K562 (cell line): ENCODE results near the gene PALLD. TPM values are rescaled to one million over a fixed set of nuclear protein-coding genes. Genes with fewer than 3 reads are reported as not detected.

ENCODE experiments used
- ATAC-seq: fragments of 200-7000 bp; cut with Tn5 transposase; 3 replicates; pipeline ENCODE4 v1.9.1; 2020; ENCODE audit warnings: moderate library complexity
- BruUV-seq: library from RNA; stranded (reverse); fragments of 400-500 nt; replicated peaks from 2 replicates; lab custom pipeline; 2021; lab: Mats Ljungman, UMichigan
- CTCF ChIA-PET: fragments of 300-600 bp; formaldehyde crosslinking; extraction: SDS; loops from one replicate; lab custom pipeline; 2021; ENCODE audit warnings: low intra/inter-chr PET ratio; lab: Yijun Ruan, JAX
- POLR2A ChIA-PET: fragments of 300-600, 350-650 bp; sonication (Branson Sonifier 250); formaldehyde crosslinking; extraction: SDS; loops from one replicate; lab custom pipeline; 2021; ENCODE audit warnings: antibody characterized with exemption, inconsistent platforms; lab: Yijun Ruan, JAX
- DNase-seq, 4 experiments: peaks; one replicate each; pipeline versions ENCODE4 v3.0.0 to v3.0.0-alpha.2; 2011 to 2018; ENCODE audit warnings: low spot score in 3 of 4, mixed read lengths in 3 of 4; ENCODE audit errors: extremely low read depth in 1 of 4
- FAIRE-seq: peaks from 2 replicates; lab custom pipeline; 2011; peaks lifted over from hg19 to GRCh38; lab: Jason Lieb, UNC
- H2AFZ ChIP-seq: 2 replicates; pipeline ENCODE4 v1.6.0; 2011; ENCODE audit warnings: low read depth, low read length, control low read depth, inconsistent platforms
- H3K27ac ChIP-seq: fragments of 200-600 bp; 3 replicates; pipeline ENCODE4 v1.8.0; 2011; ENCODE audit warnings: low read depth, mild to moderate bottlenecking, control low read depth, inconsistent platforms, low read length, moderate library complexity, mixed read lengths; ENCODE audit errors: extremely low read depth
- H3K27me3 ChIP-seq, 2 experiments: fragments of 300-600 bp in 1 of 2; 2 replicates in 1 of 2; 3 replicates in 1 of 2; pipeline versions ENCODE4 v1.6.0 to v1.8.0; 2011; ENCODE audit warnings: inconsistent platforms in 2 of 2, low read length in 2 of 2, mild to moderate bottlenecking in 1 of 2, mixed read lengths in 1 of 2, moderate library complexity in 1 of 2; ENCODE audit not compliant: control insufficient read depth in 2 of 2, insufficient read depth in 2 of 2
- H3K36me3 ChIP-seq: fragments of 300-600 bp; 3 replicates; pipeline ENCODE4 v1.8.0; 2011; ENCODE audit warnings: mild to moderate bottlenecking, low read length, inconsistent platforms; ENCODE audit not compliant: control insufficient read depth, insufficient read depth
- H3K4me1 ChIP-seq, 2 experiments: fragments of 200-600 bp in 1 of 2; replicated peaks in 1 of 2; 2 replicates in 1 of 2; 3 replicates in 1 of 2; pipeline versions ENCODE4 v1.5.1 to v1.8.0; 2011; ENCODE audit warnings: inconsistent platforms in 2 of 2, low read length in 2 of 2, mild to moderate bottlenecking in 1 of 2, mixed read lengths in 1 of 2, moderate library complexity in 1 of 2; ENCODE audit not compliant: control insufficient read depth in 2 of 2, insufficient read depth in 2 of 2
- H3K4me2 ChIP-seq: 2 replicates; pipeline ENCODE4 v1.6.1; 2011; ENCODE audit warnings: low read length, control low read depth, inconsistent platforms, mixed read lengths; ENCODE audit not compliant: insufficient read depth
- H3K4me3 ChIP-seq: fragments of 200-600 bp; sonication (generic), shearing (Covaris generic); 2 replicates; pipeline ENCODE4 v1.5.1; 2016; ENCODE audit warnings: control low read depth, inconsistent platforms
- H3K79me2 ChIP-seq: fragments of 200-600 bp; 3 replicates; pipeline ENCODE4 v1.8.0; 2011; ENCODE audit warnings: low read length, inconsistent platforms; ENCODE audit not compliant: control insufficient read depth, insufficient read depth
- H3K9ac ChIP-seq, 2 experiments: 2 replicates each; pipeline versions ENCODE4 v1.6.0 to v1.6.1; 2011; ENCODE audit warnings: low read depth in 2 of 2, low read length in 2 of 2, control low read depth in 1 of 2, inconsistent platforms in 1 of 2, mild to moderate bottlenecking in 1 of 2, mixed read lengths in 1 of 2; ENCODE audit not compliant: insufficient read depth in 1 of 2
- H3K9me1 ChIP-seq: one replicate; pipeline ENCODE4 v1.6.0; 2011; ENCODE audit warnings: inconsistent platforms, mild to moderate bottlenecking, low read length, moderate library complexity; ENCODE audit not compliant: control insufficient read depth, insufficient read depth
- H3K9me3 ChIP-seq: replicated peaks from 2 replicates; pipeline ENCODE4 v1.5.1; 2011; ENCODE audit warnings: low read depth, low read length, inconsistent platforms; ENCODE audit not compliant: control insufficient read depth, insufficient read depth
- H4K20me1 ChIP-seq: replicated peaks from 2 replicates; pipeline ENCODE4 v1.6.1; 2011; ENCODE audit warnings: low read length, inconsistent platforms, mixed read lengths; ENCODE audit not compliant: control insufficient read depth, insufficient read depth
- FOXM1 ChIP-seq, 2 experiments: fragments of 450-650 bp in 1 of 2; sonication (generic) in 1 of 2; formaldehyde crosslinking in 1 of 2; IDR thresholded peaks; 2 replicates each; pipeline versions ENCODE4 v1.6.1 to v1.9.0; 2017 to 2022; ENCODE audit warnings: low read depth in 2 of 2, mild to moderate bottlenecking in 2 of 2, missing genetic modification reagents in 1 of 2, moderate library complexity in 1 of 2
- GABPB1 ChIP-seq: sonication (generic); formaldehyde crosslinking; IDR thresholded peaks from 2 replicates; pipeline ENCODE4 v1.8.0; 2022; ENCODE audit warnings: mild to moderate bottlenecking, missing genetic modification reagents
- LCOR ChIP-seq: sonication (generic); formaldehyde crosslinking; IDR thresholded peaks from 2 replicates; pipeline ENCODE4 v1.8.0; 2022; ENCODE audit warnings: mild to moderate bottlenecking, missing genetic modification reagents
- MAFF ChIP-seq: IDR thresholded peaks from 2 replicates; pipeline ENCODE4 v1.6.1; 2012; ENCODE audit warnings: low read length, improper control_type of control experiment
- MAFK ChIP-seq: IDR thresholded peaks from 2 replicates; pipeline ENCODE4 v1.6.1; 2011; ENCODE audit warnings: low read length, improper control_type of control experiment
- NBN ChIP-seq: fragments of 450-650 bp; IDR thresholded peaks from 2 replicates; pipeline ENCODE4 v1.6.1; 2016; ENCODE audit warnings: low read depth, mild to moderate bottlenecking
- SREBF2 ChIP-seq: sonication (generic); formaldehyde crosslinking; IDR thresholded peaks from 2 replicates; pipeline ENCODE4 v1.4.0; 2020; ENCODE audit warnings: mild to moderate bottlenecking, missing genetic modification reagents
- SUPT5H ChIP-seq: fragments of 450-650 bp; IDR thresholded peaks from 2 replicates; pipeline ENCODE4 v1.6.1; 2016
- TBL1XR1 ChIP-seq, 2 experiments: IDR thresholded peaks; 2 replicates each; pipeline ENCODE4 v1.6.1; 2012; ENCODE audit warnings: improper control_type of control experiment in 2 of 2, low read length in 2 of 2, mild to moderate bottlenecking in 1 of 2
- ZNF175 ChIP-seq: fragments of 200-800 bp; sonication (Bioruptor generic); IDR thresholded peaks from 2 replicates; pipeline ENCODE4 v1.6.1; 2016; ENCODE audit warnings: low read depth, mild to moderate bottlenecking, missing genetic modification characterization, missing compliant biosample characterization
- ZNF184 ChIP-seq: sonication (generic); formaldehyde crosslinking; IDR thresholded peaks from 2 replicates; pipeline ENCODE4 v1.5.0; 2020; ENCODE audit warnings: missing genetic modification reagents
- ZNF316 ChIP-seq: fragments of 450-650 bp; IDR thresholded peaks from 2 replicates; pipeline ENCODE4 v1.6.1; 2016
- ZNF696 ChIP-seq: fragments of 250-450 bp; sonication (Bioruptor Pico); conservative IDR thresholded peaks from 2 replicates; pipeline ENCODE4 v1.4.0; 2020; ENCODE audit warnings: mild to moderate bottlenecking, moderate library complexity
- WGBS: fragments of 100-300 bp; shearing (Covaris generic); methylation state at CpG from one replicate; pipeline ENCODE4 v1.1.6; 2016; ENCODE audit warnings: low coverage, mixed read lengths; ENCODE audit not compliant: insufficient coverage; ENCODE audit errors: missing lambda C conversion rate; 5-methylcytosine and 5-hydroxymethylcytosine counted together
- in situ Hi-C: fragments of 300-500 bp; cut with MboI; formaldehyde crosslinking; loops from 4 replicates; pipeline ENCODE4 v1.15.0; 2018; ENCODE audit warnings: inconsistent platforms, mixed read lengths
- intact Hi-C: fragments of 100-400 bp; cut with micrococcal nuclease; formaldehyde crosslinking; loops from 2 replicates; pipeline ENCODE4 v1.14.2; 2022
- polyA plus RNA-seq, 8 experiments: library from polyadenylated mRNA; depleted of rRNA in 4 of 8; stranded (reverse) in 5 of 8; unstranded in 3 of 8; fragments of >200 nt; fragmentation: Nextera tagmentation in 2 of 8; fragmentation: Illumina TruSeq in 1 of 8; extraction: Ambion mirVana in 2 of 8; extraction: Trizol in 1 of 8; gene quantifications; 2 replicates each; pipeline versions ENCODE4 v1.2.1 to v1.2.3, GENCODE V29; 2011 to 2014; ENCODE audit warnings: inconsistent platforms in 1 of 8, missing spikeins in 1 of 8
- total RNA-seq, 7 experiments: library from RNA; depleted of rRNA in 6 of 7; stranded (reverse); fragments of >200 nt in 6 of 7; fragmentation: Illumina TruSeq in 2 of 7; extraction: Trizol in 2 of 7; gene quantifications; 2 replicates each; pipeline versions ENCODE4 v1.2.1 to v1.2.3, GENCODE V29; 2011 to 2021; ENCODE audit warnings: low replicate concordance in 1 of 7
- TF ChIP-seq, protein P1 (sequence below): fragments of 250-450 bp; sonication (Bioruptor Pico); IDR thresholded peaks from 2 replicates; pipeline ENCODE4 v1.6.1; 2021; ENCODE audit warnings: mild to moderate bottlenecking
- TF ChIP-seq, protein P2 (sequence below): fragments of 250-450 bp; sonication (Bioruptor Pico); IDR thresholded peaks from 2 replicates; pipeline ENCODE4 v1.5.0; 2020; ENCODE audit warnings: mild to moderate bottlenecking, borderline replicate concordance
- TF ChIP-seq, protein P3 (sequence below): fragments of 250-450 bp; sonication (Bioruptor Pico); IDR thresholded peaks from 2 replicates; pipeline ENCODE4 v1.5.0; 2021

Gene PALLD
- total and polyA plus RNA-seq, 9 of the 15 experiments (the other 6 are each of a cell fraction or from before 2014, with no cell fraction given), result 0.01 to 0.35 (median 0.06) TPM; not detected in 3

DNA sequence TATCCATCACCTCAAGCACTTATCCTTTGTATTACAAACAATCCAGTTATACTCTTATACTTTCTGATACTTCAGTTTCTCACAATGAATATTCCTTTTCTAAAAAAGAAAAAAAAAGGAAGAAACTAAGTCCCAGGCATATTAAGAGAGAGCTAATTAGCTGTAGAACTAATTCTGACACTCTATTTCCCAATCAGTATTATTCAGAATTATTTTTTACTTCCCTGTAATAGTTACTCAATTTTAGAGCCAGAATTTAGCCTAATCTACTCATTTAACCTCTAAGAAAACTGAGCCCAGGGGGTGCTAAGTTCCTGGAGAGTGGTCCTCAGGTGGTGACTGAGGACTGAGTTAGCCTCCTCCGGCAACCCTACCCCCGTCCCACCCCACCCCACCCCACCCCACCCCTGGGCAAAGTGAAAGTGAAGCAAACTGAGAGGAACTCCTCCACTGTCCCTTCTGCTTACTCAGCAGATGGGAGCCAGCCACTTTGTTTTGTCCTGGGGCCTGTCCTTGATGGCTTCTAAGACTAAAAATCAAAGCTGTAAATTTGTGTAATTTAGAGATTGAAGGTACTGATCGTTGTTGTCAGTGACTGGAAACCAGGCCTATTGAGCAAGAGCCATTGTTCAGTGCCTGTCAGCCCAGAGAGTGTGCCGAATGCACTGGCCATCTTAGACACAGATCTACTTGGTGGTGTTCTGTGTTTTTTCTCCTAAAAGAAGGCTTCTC, 351.1 kb downstream of the PALLD start:
- Histone ChIP-seq H2AFZ (no peak overlapping the region), H3K9ac (no peak overlapping the region), H3K4me1 (no peaks in the 10 kb centered on the region), H3K36me3 (no peaks in the 10 kb centered on the region), H4K20me1 (no peaks in the 10 kb centered on the region), H3K79me2 (no peaks in the 10 kb centered on the region), H3K9me1 (no peaks in the 10 kb centered on the region), H3K4me3 (no peak overlapping the region), H3K9me3 (no peaks in the 10 kb centered on the region), H3K27me3 (peaks cover 2 to 8% of the 10 kb centered on the region in 2 experiments; a peak in 2 of 5 replicates), H3K4me2 (no peak overlapping the region), H3K27ac (no peak overlapping the region)
- ChIA-PET POLR2A (interaction anchor here (0.6 kb wide), 1 partner anchor 65 kb away, joined by 3 read pairs; no protein-coding TSS in a partner anchor), CTCF (no interaction called here)
- in situ Hi-C loops, result no loop called here
- ATAC-seq, result no peak
- FAIRE-seq, result no peak
- 0% methylated on average over 4 of the region's 4 CpGs for WGBS
- no TSS peak for BruUV-seq
- intact Hi-C loops, result no loop called here
- DNase-seq, result no peak
- TF ChIP-seq, protein P1, sequence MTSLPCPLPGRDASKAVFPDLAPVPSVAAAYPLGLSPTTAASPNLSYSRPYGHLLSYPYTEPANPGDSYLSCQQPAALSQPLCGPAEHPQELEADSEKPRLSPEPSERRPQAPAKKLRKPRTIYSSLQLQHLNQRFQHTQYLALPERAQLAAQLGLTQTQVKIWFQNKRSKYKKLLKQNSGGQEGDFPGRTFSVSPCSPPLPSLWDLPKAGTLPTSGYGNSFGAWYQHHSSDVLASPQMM (CRISPR knock-in tag), result no peak
- TF ChIP-seq MAFF (peak; percentile 15; the same call in 1 of the 2 replicates), ZNF696 (CRISPR knock-in tag) (no peak), FOXM1 (IDR thresholded peaks at IDR 0.05; ENCODE audit: low read depth) (no peak), FOXM1 (CRISPR knock-in tag; IDR thresholded peaks at IDR 0.05; ENCODE audit: low read depth) (no peak), ZNF175 (no peak), MAFK (0 out of 2 replicates have a peak, but pooled peaks have one; percentile 23), TBL1XR1 (IDR thresholded peaks at IDR 0.05; ENCODE audit: low read length in 2 of 2) (no peak), LCOR (CRISPR knock-in tag) (no peak), ZNF184 (CRISPR knock-in tag) (no peak), GABPB1 (CRISPR knock-in tag) (no peak), SUPT5H (no peak), SREBF2 (no peak), ZNF316 (peak; percentile 34; the same call in 1 of the 2 replicates), NBN (no peak)
- TF ChIP-seq, protein P2, sequence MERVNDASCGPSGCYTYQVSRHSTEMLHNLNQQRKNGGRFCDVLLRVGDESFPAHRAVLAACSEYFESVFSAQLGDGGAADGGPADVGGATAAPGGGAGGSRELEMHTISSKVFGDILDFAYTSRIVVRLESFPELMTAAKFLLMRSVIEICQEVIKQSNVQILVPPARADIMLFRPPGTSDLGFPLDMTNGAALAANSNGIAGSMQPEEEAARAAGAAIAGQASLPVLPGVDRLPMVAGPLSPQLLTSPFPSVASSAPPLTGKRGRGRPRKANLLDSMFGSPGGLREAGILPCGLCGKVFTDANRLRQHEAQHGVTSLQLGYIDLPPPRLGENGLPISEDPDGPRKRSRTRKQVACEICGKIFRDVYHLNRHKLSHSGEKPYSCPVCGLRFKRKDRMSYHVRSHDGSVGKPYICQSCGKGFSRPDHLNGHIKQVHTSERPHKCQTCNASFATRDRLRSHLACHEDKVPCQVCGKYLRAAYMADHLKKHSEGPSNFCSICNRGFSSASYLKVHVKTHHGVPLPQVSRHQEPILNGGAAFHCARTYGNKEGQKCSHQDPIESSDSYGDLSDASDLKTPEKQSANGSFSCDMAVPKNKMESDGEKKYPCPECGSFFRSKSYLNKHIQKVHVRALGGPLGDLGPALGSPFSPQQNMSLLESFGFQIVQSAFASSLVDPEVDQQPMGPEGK, result no peak
- TF ChIP-seq, protein P3, sequence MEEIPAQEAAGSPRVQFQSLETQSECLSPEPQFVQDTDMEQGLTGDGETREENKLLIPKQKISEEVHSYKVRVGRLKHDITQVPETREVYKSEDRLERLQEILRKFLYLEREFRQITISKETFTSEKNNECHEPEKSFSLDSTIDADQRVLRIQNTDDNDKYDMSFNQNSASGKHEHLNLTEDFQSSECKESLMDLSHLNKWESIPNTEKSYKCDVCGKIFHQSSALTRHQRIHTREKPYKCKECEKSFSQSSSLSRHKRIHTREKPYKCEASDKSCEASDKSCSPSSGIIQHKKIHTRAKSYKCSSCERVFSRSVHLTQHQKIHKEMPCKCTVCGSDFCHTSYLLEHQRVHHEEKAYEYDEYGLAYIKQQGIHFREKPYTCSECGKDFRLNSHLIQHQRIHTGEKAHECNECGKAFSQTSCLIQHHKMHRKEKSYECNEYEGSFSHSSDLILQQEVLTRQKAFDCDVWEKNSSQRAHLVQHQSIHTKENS (CRISPR knock-in tag), result no peak
